ENCODE data around the gene CYB5R2.

CYB5R2 gene

GRCh38 chr11:7672960-7673723, at the start of gene CYB5R2:
CYB5R2 (minus strand) TSS chr11:7673500; CDS start chr11:7672825, 675 bp downstream.
- DNase-seq, result no peak

DNA sequence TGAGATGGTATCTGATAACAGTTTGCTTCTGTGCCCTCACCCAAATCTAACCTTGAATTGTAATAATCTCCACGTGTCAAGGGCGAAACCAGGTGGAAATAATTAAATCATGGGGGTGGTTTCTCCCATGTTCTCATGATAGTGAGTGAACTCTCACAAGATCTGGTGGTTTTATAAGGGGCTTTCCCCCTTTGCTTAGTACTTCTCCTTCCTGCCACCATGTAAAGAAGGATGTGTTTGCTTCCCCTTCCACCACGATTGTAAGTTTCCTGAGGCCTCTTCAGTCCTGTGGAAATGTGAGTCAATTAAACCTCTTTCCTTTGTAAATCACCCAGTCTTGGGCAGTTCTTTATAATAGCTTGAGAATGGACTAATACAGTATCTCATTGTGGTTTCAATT, 41.5 kb upstream of the CYB5R2 start:
- no peak for DNase-seq

- no peak for DNase-seq
These were observed 33.1 kb upstream of the CYB5R2 start, which contains the start of gene OVCH2 for GRCh38 chr11:7706377-7706776. OVCH2 (minus strand) TSS chr11:7706477; CDS start chr11:7706394, 83 bp downstream.

GRCh38 chr11:7703740-7704139, 30.4 kb upstream of the CYB5R2 start:
- DNase-seq, result no peak

- no peak for DNase-seq
These were observed 23.1 kb upstream of the CYB5R2 start for GRCh38 chr11:7696424-7696823.

DNA sequence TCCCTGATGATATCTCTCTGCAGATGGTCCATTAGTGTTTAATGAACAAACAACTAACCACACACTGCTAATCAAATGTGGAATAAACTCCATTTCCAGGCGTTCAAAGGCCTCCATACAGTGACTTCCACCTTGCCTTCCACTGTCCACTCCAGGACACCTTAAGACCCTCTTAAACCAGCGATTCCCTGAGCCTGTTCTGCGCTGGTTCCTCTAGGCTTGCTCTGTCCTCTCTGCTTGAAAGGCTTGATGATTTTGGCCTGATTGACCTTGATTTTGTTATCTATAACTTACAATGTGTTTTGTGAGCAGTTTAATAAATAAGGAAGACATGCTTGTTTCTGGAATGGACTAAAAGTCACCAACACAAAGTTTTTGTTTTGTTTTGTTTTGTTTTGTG, 20.9 kb upstream of the CYB5R2 start:
- DNase-seq, result no peak

GRCh38 chr11:7692426-7692825, 19.1 kb upstream of the CYB5R2 start:
- DNase-seq, result no peak

GRCh38 chr11:7691759-7692350, 18.6 kb upstream of the CYB5R2 start:
- no peak for DNase-seq

DNA sequence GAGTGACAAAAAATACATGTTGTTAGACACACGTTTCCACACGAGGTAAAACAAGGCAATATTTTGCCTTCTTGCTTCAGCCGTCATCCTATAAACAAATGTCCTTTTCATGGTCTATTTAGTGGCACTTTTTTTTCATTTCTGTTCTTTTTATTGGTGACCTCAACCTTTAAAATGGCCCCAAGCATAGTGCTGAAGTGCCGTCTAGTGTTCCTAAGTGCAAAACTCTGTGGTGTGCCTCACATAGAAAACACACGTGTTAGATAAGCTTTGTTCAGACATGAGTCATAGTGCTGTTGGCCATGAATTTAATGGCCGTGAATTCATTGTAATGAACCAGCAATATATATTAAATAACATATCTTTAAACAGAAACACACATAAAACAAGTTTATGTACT, 17.3 kb upstream of the CYB5R2 start:
- peak; percentile 13 for DNase-seq

DNA sequence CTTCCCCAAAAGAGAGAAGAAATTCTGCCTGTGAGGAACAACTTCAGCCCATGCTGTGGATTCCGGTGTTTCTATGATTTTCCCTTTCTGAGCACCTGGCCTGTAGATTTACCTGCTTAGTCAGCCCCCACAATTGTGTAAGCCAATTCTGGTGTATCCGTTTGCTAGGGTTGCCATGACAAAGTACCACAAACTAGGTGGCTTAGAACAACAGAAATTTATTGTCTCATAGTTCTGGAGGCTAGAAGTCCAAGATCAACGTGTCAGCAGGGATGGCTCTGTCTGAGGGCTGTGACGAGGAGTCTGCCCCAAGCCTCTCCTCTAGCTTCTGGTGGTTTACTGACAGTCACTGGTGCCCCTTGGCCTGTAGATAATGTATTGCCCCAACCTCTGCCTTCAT, 15.9 kb upstream of the CYB5R2 start:
- no peak for DNase-seq

DNA sequence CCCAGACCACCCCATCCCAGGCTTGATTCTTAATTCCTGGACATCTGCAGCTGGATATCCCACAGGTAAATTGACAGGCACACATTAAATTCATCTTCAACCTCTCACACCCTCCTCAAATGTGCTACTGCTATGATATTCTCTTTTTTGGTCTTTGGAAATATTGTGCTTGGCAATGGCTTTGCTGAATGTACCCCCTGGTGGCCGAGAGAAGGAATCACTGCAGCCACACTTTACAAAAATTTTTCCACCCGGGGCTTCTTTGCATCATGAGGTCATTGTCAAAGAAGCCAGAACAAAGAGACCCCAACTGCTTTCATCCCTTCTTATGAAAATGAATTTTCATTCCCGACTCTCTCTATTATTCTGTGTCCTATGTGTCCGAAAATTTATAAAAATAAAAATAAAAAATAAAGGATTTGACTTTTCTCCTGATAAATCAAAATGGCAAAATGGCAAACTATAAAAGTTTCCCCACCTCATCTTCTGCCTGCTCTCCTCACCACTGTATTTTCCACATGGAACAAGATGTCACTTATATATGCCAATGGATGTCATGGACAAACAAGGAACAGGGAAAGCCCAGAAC, 15.0 kb upstream of the CYB5R2 start:
- DNase-seq, result peak; percentile 27

DNA sequence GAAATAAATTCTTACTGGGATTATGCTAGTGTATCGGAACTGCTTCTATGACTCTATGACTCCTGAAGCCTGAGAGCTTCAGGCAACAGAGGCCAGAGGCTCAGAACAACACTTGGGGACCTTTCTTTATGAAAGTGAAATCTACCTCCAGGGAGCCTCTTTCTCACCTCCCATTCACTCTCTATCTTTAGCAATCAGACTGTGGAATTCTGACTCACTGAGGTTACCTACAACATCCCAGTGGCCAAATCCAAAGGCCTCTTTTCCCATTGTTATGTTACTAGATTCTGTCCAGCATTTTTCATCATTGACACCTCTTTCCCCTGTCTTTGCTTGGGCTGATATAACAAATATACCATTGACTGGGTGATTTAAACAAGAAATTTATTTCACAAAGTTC, 14.1 kb upstream of the CYB5R2 start:
- no peak for DNase-seq

- DNase-seq, result no peak
These were observed 13.5 kb upstream of the CYB5R2 start for GRCh38 chr11:7686761-7687160.

GRCh38 chr11:7683571-7683970, 10.3 kb upstream of the CYB5R2 start:
- no peak for DNase-seq

DNA sequence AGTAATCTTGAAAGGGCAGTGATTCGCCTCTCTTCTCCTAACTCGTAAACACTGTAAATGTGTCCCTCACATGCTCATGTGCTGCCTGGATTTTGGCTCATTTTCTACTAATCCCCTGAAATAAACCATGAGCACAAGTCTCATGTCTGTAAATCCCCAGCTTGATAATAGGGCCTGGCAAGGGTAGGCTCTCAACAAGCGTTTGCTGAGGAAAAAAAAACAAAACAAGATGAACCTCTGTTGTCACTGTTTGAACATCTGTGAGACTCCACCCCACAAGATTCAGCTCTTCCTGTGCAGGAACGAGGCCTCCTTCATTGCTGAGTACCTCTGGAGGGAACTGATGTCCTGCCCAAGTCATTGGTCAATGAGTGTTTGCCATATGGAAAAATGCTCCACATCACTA, 4.5 kb upstream of the CYB5R2 start:
- no peak for DNase-seq

DNA sequence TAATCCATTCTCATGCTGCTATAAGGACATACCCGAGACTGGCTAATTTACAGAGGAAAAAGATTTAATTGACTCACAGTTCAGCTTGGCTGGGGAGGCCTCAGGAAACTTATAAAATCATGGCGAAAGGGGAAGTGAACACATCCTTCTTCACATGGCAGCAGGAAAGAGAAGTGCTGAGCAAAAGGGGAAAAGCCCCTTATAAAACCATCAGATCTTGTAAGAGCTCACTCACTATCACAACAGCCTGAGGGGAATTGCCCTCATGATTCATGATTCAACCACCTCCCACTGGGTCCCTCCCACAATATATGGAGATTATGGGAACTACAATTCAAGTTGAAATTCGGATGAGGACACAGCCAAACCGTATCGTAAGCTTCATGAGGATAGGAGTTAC, 3.8 kb upstream of the CYB5R2 start:
- DNase-seq, result no peak

DNA sequence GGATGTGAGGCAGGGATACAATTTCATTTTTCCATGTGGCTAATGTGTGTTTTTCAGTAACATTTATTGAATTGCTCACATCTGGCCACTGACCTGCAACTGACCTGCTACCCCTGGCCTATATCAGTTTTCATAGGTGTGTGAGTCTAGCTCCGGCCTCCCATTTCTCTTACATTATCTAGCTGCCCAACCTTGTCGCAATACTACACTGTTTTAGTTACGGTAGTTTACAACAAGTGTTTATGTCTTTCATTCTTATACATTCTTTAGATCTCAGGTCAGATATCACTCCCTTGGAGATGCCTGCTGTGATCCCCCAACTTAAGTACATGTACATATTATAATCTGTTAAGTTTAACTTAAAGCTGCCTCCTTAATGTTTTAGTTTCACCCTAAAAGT, 2.3 kb upstream of the CYB5R2 start:
- no peak for DNase-seq

GRCh38 chr11:7673724-7674434, 579 bp upstream of the CYB5R2 start:
- no peak for DNase-seq

DNA sequence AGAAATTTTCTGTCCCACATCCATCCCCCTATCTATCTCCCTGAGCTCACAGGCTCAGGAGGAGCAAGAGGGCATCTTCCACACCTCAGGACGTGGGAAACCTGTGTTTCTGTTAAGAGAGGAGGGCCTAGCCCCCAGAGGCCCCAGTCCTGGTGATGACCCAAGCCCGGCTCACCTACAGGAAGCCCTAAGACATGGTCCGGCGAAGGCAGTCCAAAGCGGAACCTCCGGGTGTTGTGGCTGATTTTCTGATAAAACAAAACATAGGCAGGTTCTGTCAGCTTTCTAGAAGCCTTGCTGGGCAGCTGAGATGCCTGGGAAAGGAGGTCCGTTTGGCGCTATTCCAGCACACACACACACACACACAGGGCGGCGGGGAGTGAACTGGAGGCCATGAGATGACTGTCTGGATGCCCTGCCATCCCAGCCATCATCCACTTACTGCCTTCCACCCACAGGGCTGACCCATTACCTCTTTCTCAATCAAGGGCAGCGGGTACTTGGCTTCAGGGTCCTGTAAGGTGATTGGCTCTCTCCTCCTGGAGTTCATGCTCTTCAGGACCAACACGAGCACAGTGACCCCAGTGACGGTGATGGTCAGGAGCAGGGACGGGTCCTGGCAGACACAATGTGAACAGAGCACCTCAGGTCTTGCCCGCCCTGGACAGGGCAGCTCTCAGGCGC, 882 bp downstream of the CYB5R2 start:
- DNase-seq, result no peak

DNA sequence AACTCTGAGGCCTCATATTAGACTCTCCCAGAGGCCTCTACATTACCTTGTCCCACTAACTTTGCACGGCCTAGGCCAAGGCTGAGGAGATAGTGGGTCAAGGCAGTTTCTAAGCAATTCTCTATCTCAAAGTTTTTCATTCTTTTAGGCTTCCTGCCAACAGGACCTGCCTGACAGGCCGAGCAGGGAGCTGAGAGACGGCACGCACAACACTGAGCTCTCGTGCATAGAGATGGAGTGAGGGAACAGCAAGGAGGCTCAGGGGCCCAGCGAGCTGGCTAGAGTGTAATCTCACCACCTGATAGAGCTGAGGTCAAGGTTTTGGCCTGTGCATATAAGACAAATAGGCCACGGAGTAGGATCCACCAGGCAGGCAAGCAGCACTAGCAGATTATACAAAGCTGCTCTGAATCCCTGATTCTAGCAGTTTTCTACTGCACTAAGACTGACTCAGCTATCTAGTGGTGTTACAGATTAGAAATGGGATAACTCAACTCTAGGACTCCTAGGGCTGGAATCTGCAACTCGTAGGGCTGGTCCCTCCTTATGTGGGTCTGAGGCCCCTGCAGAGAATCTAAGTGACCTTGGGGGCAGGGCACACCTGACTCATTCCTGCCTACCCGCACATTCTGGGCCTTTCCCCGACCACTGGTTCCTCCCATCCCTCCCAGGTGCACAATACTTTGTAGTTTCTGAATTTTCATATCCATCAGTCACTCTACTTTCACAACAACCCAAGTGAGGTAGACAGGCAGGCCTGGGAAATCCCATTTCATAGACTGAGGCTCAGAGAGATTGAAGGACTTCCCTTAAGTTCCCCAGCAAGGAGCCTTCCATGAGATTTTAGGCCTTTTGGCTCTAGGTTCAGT, 1.7 kb downstream of the CYB5R2 start:
- DNase-seq, result peak; percentile 4

GRCh38 chr11:7670641-7671040, 2.7 kb downstream of the CYB5R2 start:
- DNase-seq, result no peak

DNA sequence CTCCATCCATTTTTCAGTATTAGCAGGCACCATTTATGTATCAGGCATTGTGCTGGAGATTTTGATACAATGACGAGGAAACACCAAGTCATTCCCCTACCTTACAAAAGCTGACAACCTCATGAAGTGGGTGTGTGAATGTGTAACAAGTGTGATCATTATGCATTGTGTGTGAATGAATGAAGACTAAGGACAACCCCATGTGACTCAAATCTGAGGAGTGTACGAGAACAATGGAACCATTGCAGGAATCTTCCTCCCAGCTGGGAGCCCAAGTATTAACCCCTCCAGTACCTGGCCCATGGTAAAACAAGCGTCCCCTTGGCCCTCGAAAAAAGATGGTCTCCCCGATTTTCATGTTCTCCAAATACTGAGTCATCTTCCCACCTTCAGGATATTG, 4.4 kb downstream of the CYB5R2 start:
- no peak for DNase-seq

Data from activated CD4-positive, alpha-beta T cell treated with anti-CD3 and anti-CD28 coated beads, Interleukin-2, amount 50 U/mL, for 16 hours (primary cell).